RWPE2 (cell line): ENCODE measurements around the gene PTPRN.

Experiments
- ATAC-seq: fragments of 200-7000 bp; cut with Tn5 transposase; 3 replicates; pipeline ENCODE4 v1.9.1; 2021; ENCODE audit warnings: low read depth
- DNase-seq: peaks from one replicate; pipeline ENCODE4 v3.0.0-alpha.2; 2020; ENCODE audit warnings: low spot score
- H3K27ac ChIP-seq: fragments of 450-650 bp; 2 replicates; pipeline ENCODE4 v1.5.1; 2017; ENCODE audit warnings: mild to moderate bottlenecking; ENCODE audit not compliant: poor library complexity, severe bottlenecking
- H3K27me3 ChIP-seq: fragments of 250-450 bp; sonication (Bioruptor Pico); 2 replicates; pipeline ENCODE4 v1.5.1; 2021; ENCODE audit warnings: mild to moderate bottlenecking, moderate library complexity; ENCODE audit not compliant: insufficient read depth, poor library complexity, severe bottlenecking
- H3K36me3 ChIP-seq: fragments of 250-450 bp; sonication (Bioruptor Pico); 2 replicates; pipeline ENCODE4 v1.5.1; 2020; ENCODE audit warnings: low read depth, mild to moderate bottlenecking, moderate library complexity
- H3K4me1 ChIP-seq: fragments of 250-450 bp; sonication (Bioruptor Pico); 2 replicates; pipeline ENCODE4 v1.5.1; 2021; ENCODE audit warnings: mild to moderate bottlenecking, moderate library complexity; ENCODE audit not compliant: insufficient read depth, poor library complexity, severe bottlenecking
- H3K4me3 ChIP-seq: fragments of 250-450 bp; sonication (Bioruptor Pico); 2 replicates; pipeline ENCODE4 v1.5.1; 2021; ENCODE audit warnings: mild to moderate bottlenecking, moderate library complexity; ENCODE audit not compliant: severe bottlenecking
- H3K9me3 ChIP-seq: fragments of 250-450 bp; sonication (Bioruptor Pico); 2 replicates; pipeline ENCODE4 v1.5.1; 2021; ENCODE audit warnings: mild to moderate bottlenecking, moderate library complexity; ENCODE audit not compliant: severe bottlenecking
- CTCF ChIP-seq: fragments of 450-650 bp; IDR thresholded peaks from one replicate; pipeline ENCODE4 v1.5.1; 2017; ENCODE audit warnings: mild to moderate bottlenecking, moderate library complexity; ENCODE audit not compliant: poor library complexity, severe bottlenecking

Gene PTPRN

DNA sequence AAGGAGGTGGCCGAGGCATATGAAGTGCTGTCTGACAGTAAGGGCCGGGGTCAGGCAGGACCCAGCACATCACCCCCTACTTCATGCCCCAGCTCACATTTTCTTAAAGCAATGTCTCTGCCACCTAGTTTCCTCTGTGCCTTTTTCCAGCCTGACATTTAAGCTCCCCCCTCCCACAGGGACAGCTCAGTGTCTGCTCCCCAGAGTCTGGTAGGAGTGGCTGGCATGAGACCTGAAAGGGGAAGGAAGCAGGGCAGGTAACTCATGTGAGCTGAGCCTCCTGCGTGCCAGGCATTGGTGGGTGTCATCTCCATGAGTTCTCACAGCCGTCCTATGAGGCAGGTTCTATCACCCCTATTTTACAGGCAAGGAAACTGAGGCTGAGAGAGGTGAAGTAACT lies 28.6 kb downstream of the PTPRN start:
- peak overlapping the region; percentile 100 for H3K27ac ChIP-seq
- ATAC-seq (no peak), DNase-seq (no peak)
- no peaks in the 10 kb centered on the region for H3K9me3 ChIP-seq
- no peaks in the 10 kb centered on the region for H3K27me3 ChIP-seq
- H3K4me3 ChIP-seq, result no peak overlapping the region
- H3K4me1 ChIP-seq, result peaks cover 24% of the 10 kb centered on the region
- TF ChIP-seq CTCF, result no peak
- H3K36me3 ChIP-seq, result peaks cover 35% of the 10 kb centered on the region

- Histone ChIP-seq H3K27me3 (no peaks in the 10 kb centered on the region), H3K9me3 (no peaks in the 10 kb centered on the region), H3K27ac (peak overlapping the region; percentile 100), H3K36me3 (peaks cover 30% of the 10 kb centered on the region), H3K4me1 (peaks cover 27% of the 10 kb centered on the region), H3K4me3 (peak overlapping the region; percentile 53)
- DNase-seq (no peak), ATAC-seq (no peak)
- no peak for TF ChIP-seq CTCF
These were observed 29.2 kb downstream of the PTPRN start for GRCh38 chr2:219279916-219280516.

GRCh38 chr2:219279151-219279915 lies 29.9 kb downstream of the PTPRN start, which contains the start of gene DNAJB2:
Gene DNAJB2, plus strand, starts transcription at chr2:219279366. Its CDS starts 468 bp downstream, at chr2:219279834.
- Histone ChIP-seq H3K36me3 (peaks cover 23% of the 10 kb centered on the region), H3K27me3 (no peaks in the 10 kb centered on the region), H3K4me3 (peak within 1 kb of the TSS; percentile 53), H3K9me3 (no peaks in the 10 kb centered on the region), H3K4me1 (peaks cover 33% of the 10 kb centered on the region), H3K27ac (peak within 1 kb of the TSS; percentile 100)
- TF ChIP-seq CTCF, result peak; percentile 27
- DNase-seq (peak; percentile 99), ATAC-seq (peak; percentile 81)

DNA sequence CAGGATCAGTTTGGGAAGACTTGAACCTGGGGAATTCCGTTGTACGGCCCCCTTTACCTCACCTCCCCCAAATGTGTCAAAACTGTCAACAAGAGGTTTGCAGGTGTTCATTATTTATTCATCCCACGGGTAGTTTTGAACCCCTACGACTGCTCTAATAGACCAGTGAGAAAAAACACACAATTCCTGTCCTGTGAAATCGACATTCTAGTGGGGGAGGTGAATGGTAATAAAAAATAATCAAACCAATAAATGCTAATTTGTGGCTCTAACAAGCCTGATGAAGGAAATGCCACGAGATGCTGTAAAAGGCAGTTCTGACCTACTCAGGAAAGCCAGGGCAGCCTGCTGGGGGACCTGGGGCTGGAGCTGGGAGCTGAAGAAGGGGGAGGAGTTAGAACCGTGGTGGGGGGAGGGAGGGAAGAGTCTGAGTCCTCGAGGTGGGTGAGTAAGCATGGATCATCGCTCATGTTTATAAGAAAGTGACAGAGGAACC lies 30.5 kb downstream of the PTPRN start:
- Histone ChIP-seq H3K27me3 (no peaks in the 10 kb centered on the region), H3K4me1 (peaks cover 40% of the 10 kb centered on the region), H3K9me3 (no peaks in the 10 kb centered on the region), H3K36me3 (peaks cover 22% of the 10 kb centered on the region), H3K27ac (peak overlapping the region; percentile 100), H3K4me3 (peak overlapping the region; percentile 53)
- no peak for DNase-seq
- no peak for ATAC-seq
- no peak for TF ChIP-seq CTCF
